Gastrocnemius medialis (tissue), 4 donors: ENCODE results near the gene MYO1D. TPM values are rescaled to one million over a fixed set of nuclear protein-coding genes. Genes with fewer than 3 reads are reported as not detected.
A peak's percentile ranks its signal among the peaks of the same experiment; 100 is the strongest.

Experiments
- ATAC-seq, 2 donors: fragments of 150-250 bp; one replicate each; pipeline ENCODE4 v1.9.1; 2016
- DNase-seq, 2 donors: peaks; one replicate each; pipeline ENCODE4 v3.0.0-alpha.2; 2019
- H3K27ac ChIP-seq, 4 donors: fragments of 200-600 bp; sonication (generic); 1 replicate in 1 of 4; 2 replicates in 3 of 4; pipeline ENCODE4 v1.5.1; 2016 to 2018; ENCODE audit warnings: mild to moderate bottlenecking in 2 of 4, moderate library complexity in 1 of 4
- H3K27me3 ChIP-seq, 3 donors: fragments of 200-600 bp; sonication (generic) in 2 of 3; 1 replicate in 1 of 3; 2 replicates in 2 of 3; pipeline versions ENCODE4 v1.5.1 to v1.6.0; 2016 to 2019; ENCODE audit warnings: mild to moderate bottlenecking in 1 of 3, moderate library complexity in 1 of 3
- H3K36me3 ChIP-seq, 2 donors: fragments of 200-600 bp; sonication (generic) in 1 of 2; one replicate each; pipeline ENCODE4 v1.5.1; 2017 to 2018
- H3K4me1 ChIP-seq, 2 donors: fragments of 200-600 bp; sonication (generic) in 1 of 2; one replicate each; pipeline ENCODE4 v1.5.1; 2016 to 2017; ENCODE audit warnings: mild to moderate bottlenecking in 2 of 2
- H3K4me3 ChIP-seq, 4 donors: fragments of 200-600 bp; sonication (generic) in 3 of 4; 1 replicate in 1 of 4; 2 replicates in 3 of 4; pipeline ENCODE4 v1.5.1; 2016 to 2019; ENCODE audit warnings: mild to moderate bottlenecking in 2 of 4
- H3K9me3 ChIP-seq, 3 donors: fragments of 200-600 bp; sonication (generic) in 2 of 3; 1 replicate in 1 of 3; 2 replicates in 2 of 3; pipeline ENCODE4 v1.5.1; 2016 to 2019
- CTCF ChIP-seq, 5 experiments: fragments of 450-650 bp in 3 of 5; fragments of 200-600 bp in 2 of 5; sonication (generic) in 2 of 5; IDR thresholded peaks in 4 of 5; conservative IDR thresholded peaks in 1 of 5; 1 replicate in 4 of 5; 2 replicates in 1 of 5; pipeline ENCODE4 v1.5.1; 2016 to 2019; ENCODE audit warnings: antibody characterized with exemption in 5 of 5, mild to moderate bottlenecking in 3 of 5, moderate library complexity in 3 of 5
- POLR2A ChIP-seq, 2 donors: fragments of 450-650 bp; IDR thresholded peaks; one replicate each; pipeline ENCODE4 v1.6.1; 2017; ENCODE audit warnings: antibody characterized with exemption in 2 of 2, mild to moderate bottlenecking in 2 of 2, moderate library complexity in 2 of 2
- in situ Hi-C, 4 donors: fragments of 200-750 bp; cut with MboI; loops; one replicate each; pipeline versions ENCODE4 v1.15.0 to v1.8.0; 2017; ENCODE audit warnings: low sequenced_read_pairs in 4 of 4
- intact Hi-C: fragments of 100-400 bp; cut with DNase I; formaldehyde crosslinking; loops from one replicate; pipeline ENCODE4 v1.15.1; 2023; ENCODE audit warnings: low total_unique reads
- total RNA-seq, 4 donors: library from RNA; depleted of rRNA; stranded (reverse); fragments of >200 nt; gene quantifications; one replicate each; pipeline versions ENCODE4 v1.1.0 to v1.2.3, GENCODE V29; 2016

The MYO1D gene
- total RNA-seq, 4 donors from 2014 or later, result 5.8 to 20.1 (median 7.8) TPM

GRCh38 chr17:32659419-32659842, 217.5 kb downstream of the MYO1D start:
- in situ Hi-C loops (no loop called here), intact Hi-C loops (no loop called here)
- H3K27me3 ChIP-seq, result no peaks in the 10 kb centered on the region
- DNase-seq, result peak; percentile 34 to 48
- ATAC-seq, result peak; percentile 36 to 66
- no peak for TF ChIP-seq POLR2A (IDR thresholded peaks at IDR 0.05)
- peak; percentile 35 to 88 (median 67) for TF ChIP-seq CTCF (IDR thresholded peaks at IDR 0.05 in 4 of 5, conservative IDR thresholded peaks at IDR 0.05 in 1 of 5)
- no peaks in the 10 kb centered on the region for H3K36me3 ChIP-seq
- H3K9me3 ChIP-seq, result no peaks in the 10 kb centered on the region
- no peak overlapping the region for H3K27ac ChIP-seq
- no peak overlapping the region for H3K4me3 ChIP-seq
- H3K4me1 ChIP-seq, result peaks cover 0 to 5% of the 10 kb centered on the region in 2 donors

DNA sequence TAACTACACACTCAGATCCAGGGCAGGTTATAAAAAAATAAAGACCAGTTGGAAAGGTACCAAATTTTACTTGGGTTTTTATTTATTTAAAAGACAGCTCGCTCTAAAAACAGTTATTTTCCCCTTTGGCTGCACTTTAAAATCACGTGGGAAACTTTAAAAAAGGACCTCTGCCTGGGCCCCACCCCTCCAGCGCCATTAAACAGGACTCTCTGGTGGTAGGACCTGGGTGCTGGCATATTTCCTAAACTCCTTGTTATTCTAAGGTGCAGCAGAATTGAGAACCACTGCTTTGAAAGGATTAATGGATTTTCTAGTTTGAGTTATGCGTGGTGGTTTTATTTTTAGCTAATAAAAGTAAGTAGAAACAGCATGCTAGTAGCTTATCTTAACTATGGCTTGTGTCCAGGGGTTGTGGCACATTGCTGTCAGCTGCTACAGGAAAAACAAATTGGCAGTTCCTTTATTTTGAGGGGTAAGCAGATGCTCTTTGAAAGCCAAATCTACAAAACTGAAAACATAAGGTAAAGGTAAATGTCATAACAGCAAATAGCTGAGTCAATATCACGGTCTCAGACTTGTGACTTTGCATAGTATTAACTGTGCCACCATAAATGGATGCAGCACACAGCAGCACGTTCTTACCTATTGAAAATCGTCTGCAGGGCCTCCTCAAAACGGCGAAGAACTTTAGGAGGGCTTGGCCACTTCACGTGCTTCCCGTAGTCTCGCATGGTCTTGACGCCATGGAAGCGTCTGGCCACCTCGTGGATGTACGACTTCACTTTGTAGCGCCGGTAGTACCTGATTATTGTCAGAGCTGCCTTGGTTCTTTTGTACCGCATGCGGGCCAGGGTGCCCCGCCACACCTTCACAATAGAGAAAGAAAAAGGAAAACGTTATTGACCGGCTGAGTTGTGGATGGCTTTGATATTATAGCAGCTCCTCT, 218.2 kb downstream of the MYO1D start:
- H3K36me3 ChIP-seq, result no peaks in the 10 kb centered on the region
- H3K27me3 ChIP-seq, result no peaks in the 10 kb centered on the region
- no peak overlapping the region for H3K27ac ChIP-seq
- no peaks in the 10 kb centered on the region for H3K9me3 ChIP-seq
- in situ Hi-C loops (no loop called here), intact Hi-C loops (no loop called here)
- DNase-seq, result no peak
- TF ChIP-seq POLR2A (IDR thresholded peaks at IDR 0.05) (no peak), CTCF (IDR thresholded peaks at IDR 0.05 in 4 of 5, conservative IDR thresholded peaks at IDR 0.05 in 1 of 5) (no peak)
- ATAC-seq, result no peak
- H3K4me3 ChIP-seq, result no peak overlapping the region
- peaks cover 0 to 5% of the 10 kb centered on the region in 2 donors for H3K4me1 ChIP-seq

GRCh38 chr17:32656886-32657285, 220.0 kb downstream of the MYO1D start:
- TF ChIP-seq POLR2A (IDR thresholded peaks at IDR 0.05) (no peak), CTCF (IDR thresholded peaks at IDR 0.05 in 4 of 5, conservative IDR thresholded peaks at IDR 0.05 in 1 of 5) (no peak)
- Histone ChIP-seq H3K4me3 (no peak overlapping the region), H3K9me3 (no peaks in the 10 kb centered on the region), H3K36me3 (no peaks in the 10 kb centered on the region), H3K27me3 (no peaks in the 10 kb centered on the region), H3K27ac (no peak overlapping the region), H3K4me1 (peaks cover 0 to 5% of the 10 kb centered on the region in 2 donors)
- intact Hi-C loops, result no loop called here
- ATAC-seq (no peak), DNase-seq (no peak)
- in situ Hi-C loops, result no loop called here

DNA sequence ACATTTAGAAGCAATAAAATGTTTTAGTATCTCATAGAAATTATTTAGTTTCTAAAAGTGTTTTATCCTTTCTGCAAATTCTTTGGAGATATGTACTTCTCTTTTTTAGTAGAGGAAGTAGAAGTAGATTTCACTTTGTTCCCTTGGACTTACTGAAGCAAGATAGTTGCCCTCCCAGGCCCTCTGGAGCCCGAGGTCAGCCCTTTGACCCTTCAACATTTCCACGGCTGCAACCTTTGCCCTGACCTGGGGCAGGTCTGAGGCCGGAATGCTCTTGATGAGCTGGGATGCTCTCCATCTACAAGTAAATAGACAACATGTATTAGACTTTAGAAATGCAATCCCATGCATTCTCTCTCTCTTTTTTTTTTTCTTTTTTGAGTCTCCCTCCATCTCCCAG, 222.6 kb downstream of the MYO1D start:
- TF ChIP-seq CTCF (IDR thresholded peaks at IDR 0.05 in 4 of 5, conservative IDR thresholded peaks at IDR 0.05 in 1 of 5), result no peak
- no peak for TF ChIP-seq POLR2A (IDR thresholded peaks at IDR 0.05)
- ATAC-seq (no peak), DNase-seq (no peak)
- in situ Hi-C loops, result no loop called here
- Histone ChIP-seq H3K4me1 (peaks cover 0 to 5% of the 10 kb centered on the region in 2 donors), H3K9me3 (no peaks in the 10 kb centered on the region), H3K4me3 (no peak overlapping the region), H3K27me3 (no peaks in the 10 kb centered on the region), H3K27ac (no peak overlapping the region), H3K36me3 (no peaks in the 10 kb centered on the region)
- intact Hi-C loops, result no loop called here
